HG03196 (cell line): ENCODE measurements around the gene EXD3.
A peak's percentile ranks its signal among the peaks of the same experiment; 100 is the strongest.
"Not testable (repeated sequence)": the region's sequence is repeated elsewhere in the genome, so short reads cannot be mapped to it uniquely, and the experiment has no call there.

Source experiments
- ATAC-seq: cut with Tn5 transposase; IDR thresholded peaks from one replicate; pipeline ENCODE4 v1.9.1; 2021; ENCODE audit not compliant: unreplicated experiment

Gene EXD3

GRCh38 chr9:137422604-137423513 lies at the start of gene EXD3, which contains the start of gene NOXA1:
TSS of gene EXD3 (minus strand) at chr9:137423162. CDS start at chr9:137395357, 27,805 bp downstream.
TSS of gene NOXA1 (plus strand) at chr9:137423393. CDS start at chr9:137423530, 137 bp downstream.
- peak; percentile 87 for ATAC-seq

GRCh38 chr9:137470785-137471184 lies 47.8 kb upstream of the EXD3 start:
- ATAC-seq = no peak

- no peak for ATAC-seq
Measured at GRCh38 chr9:137467896-137468295, 44.9 kb upstream of the EXD3 start.

GRCh38 chr9:137467161-137467581 lies 44.2 kb upstream of the EXD3 start:
- no peak for ATAC-seq

GRCh38 chr9:137466389-137467085 lies 43.6 kb upstream of the EXD3 start:
- ATAC-seq = not testable (repeated sequence)

- ATAC-seq = no peak
Measured at GRCh38 chr9:137465720-137466388, 42.9 kb upstream of the EXD3 start.

GRCh38 chr9:137465000-137465719 lies 42.2 kb upstream of the EXD3 start:
- ATAC-seq = no peak

- ATAC-seq = no peak
Measured at GRCh38 chr9:137464291-137464999, 41.5 kb upstream of the EXD3 start.

GRCh38 chr9:137463931-137464290 lies 40.9 kb upstream of the EXD3 start:
- ATAC-seq = no peak

GRCh38 chr9:137462986-137463930 lies 40.3 kb upstream of the EXD3 start:
- ATAC-seq = no peak

- no peak for ATAC-seq
Measured at GRCh38 chr9:137462396-137462985, 39.5 kb upstream of the EXD3 start.

GRCh38 chr9:137461663-137462395 lies 38.9 kb upstream of the EXD3 start:
- ATAC-seq = peak; percentile 40

- no peak for ATAC-seq
Measured at GRCh38 chr9:137461316-137461662, 38.3 kb upstream of the EXD3 start.

- ATAC-seq = no peak
Measured at GRCh38 chr9:137460363-137461315, 37.7 kb upstream of the EXD3 start.

GRCh38 chr9:137459601-137460362 lies 36.8 kb upstream of the EXD3 start:
- ATAC-seq = no peak

GRCh38 chr9:137459152-137459600 lies 36.2 kb upstream of the EXD3 start, which contains the start of gene NSMF:
TSS of gene NSMF (minus strand) at chr9:137459334. CDS start at chr9:137459102, 232 bp downstream.
- ATAC-seq = peak; percentile 57
